GM12865 (cell line): ENCODE measurements around the gene NOMO2.
"Not testable (repeated sequence)": the region's sequence is repeated elsewhere in the genome, so short reads cannot be mapped to it uniquely, and the experiment has no call there.

Source experiments
- DNase-seq: peaks from one replicate; pipeline ENCODE4 v3.0.0; 2010; ENCODE audit warnings: low read depth
- H3K4me3 ChIP-seq: 2 replicates; pipeline ENCODE4 v1.5.1; 2011; ENCODE audit warnings: mild to moderate bottlenecking, low read depth, low read length, control low read depth
- CTCF ChIP-seq: IDR thresholded peaks from 2 replicates; pipeline ENCODE4 v1.5.1; 2011; ENCODE audit warnings: low read length, control low read depth, low read depth, inconsistent platforms; ENCODE audit not compliant: insufficient read depth; ENCODE audit errors: missing control alignments

Gene NOMO2

DNA sequence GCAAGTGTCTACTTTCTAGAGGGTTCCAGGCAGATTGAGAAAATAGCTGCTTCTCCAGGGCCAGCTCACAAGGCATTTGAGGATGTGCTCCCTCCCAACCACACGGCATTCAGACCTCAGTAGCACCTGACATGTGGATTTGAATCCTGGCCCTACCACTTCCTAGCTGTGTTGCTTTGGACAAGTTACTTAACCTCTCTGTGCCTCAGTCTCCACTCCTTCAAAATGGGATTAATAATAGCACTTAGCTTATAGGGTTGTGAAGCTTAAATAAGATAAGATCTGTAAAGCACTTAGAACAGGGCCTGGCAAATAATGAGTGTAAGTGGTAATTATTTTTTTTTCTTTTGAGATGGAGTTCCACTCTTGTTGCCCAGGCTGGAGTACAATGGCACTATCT lies 21.0 kb upstream of the NOMO2 start:
- no peak for TF ChIP-seq CTCF
- no peak overlapping the region for H3K4me3 ChIP-seq
- no peak for DNase-seq

DNA sequence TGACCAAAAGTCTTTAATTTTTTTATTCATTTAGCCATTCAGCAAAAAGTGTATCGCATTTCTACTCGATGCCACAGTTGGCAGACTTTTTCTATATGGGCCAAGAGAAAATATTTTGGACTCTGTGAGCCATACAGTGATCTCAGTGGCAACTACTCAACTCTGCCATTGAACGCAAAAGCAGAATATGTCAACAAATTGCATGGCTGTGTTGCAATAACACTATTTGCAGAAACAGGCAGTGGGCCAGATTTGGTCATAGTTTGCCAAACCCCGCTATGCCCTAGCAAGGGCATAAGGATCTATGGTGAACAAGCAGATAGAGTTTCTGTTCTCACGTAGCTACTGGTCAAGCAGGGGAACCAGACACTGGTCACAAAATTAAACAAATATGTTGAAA lies 18.5 kb upstream of the NOMO2 start:
- not testable (repeated sequence) for DNase-seq, H3K4me3 ChIP-seq

- not testable (repeated sequence) for DNase-seq
These were observed 17.4 kb upstream of the NOMO2 start for GRCh38 chr16:18579261-18579660.

DNA sequence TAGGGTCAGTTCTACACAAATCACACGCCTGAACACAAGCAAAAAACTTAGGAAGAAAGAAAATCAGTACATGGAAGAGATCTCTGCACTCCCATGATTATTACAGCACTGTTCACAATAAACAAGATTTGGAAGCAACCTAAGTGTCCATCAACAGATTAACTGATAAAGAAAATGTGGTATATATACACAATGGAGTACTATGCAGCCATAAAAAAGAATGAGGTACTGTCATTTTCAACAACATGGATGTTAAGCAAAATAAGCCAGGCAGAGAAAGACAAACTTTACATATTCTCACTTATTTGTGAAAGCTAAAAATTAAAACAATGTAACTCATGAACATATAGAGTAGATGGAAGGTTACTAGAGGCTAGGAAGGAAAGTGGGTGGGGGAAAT lies 16.0 kb upstream of the NOMO2 start:
- not testable (repeated sequence) for H3K4me3 ChIP-seq, DNase-seq

More at GRCh38 chr16:18579261-18579660, 17.4 kb upstream of the NOMO2 start:
- not testable (repeated sequence) for H3K4me3 ChIP-seq

DNA sequence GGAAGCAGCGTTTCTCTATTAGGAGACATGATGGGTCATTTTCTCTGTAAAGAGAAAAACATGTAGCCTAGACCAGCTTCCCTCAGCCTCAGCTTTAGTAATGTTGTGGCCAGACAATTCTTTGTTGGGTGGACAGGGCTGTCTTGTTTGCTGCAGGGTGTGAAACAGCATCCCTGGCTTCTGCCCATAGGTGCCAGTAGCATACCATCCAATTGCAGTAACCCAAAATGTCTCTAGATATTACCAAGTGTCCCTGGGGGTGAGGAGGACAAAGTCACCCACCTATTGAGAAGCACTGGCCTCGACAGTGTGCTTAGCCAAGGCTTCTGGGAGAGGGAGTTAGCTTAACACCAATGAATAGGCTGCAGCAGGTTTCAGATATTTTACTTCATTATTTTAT lies 14.0 kb upstream of the NOMO2 start:
- not testable (repeated sequence) for DNase-seq, H3K4me3 ChIP-seq

DNA sequence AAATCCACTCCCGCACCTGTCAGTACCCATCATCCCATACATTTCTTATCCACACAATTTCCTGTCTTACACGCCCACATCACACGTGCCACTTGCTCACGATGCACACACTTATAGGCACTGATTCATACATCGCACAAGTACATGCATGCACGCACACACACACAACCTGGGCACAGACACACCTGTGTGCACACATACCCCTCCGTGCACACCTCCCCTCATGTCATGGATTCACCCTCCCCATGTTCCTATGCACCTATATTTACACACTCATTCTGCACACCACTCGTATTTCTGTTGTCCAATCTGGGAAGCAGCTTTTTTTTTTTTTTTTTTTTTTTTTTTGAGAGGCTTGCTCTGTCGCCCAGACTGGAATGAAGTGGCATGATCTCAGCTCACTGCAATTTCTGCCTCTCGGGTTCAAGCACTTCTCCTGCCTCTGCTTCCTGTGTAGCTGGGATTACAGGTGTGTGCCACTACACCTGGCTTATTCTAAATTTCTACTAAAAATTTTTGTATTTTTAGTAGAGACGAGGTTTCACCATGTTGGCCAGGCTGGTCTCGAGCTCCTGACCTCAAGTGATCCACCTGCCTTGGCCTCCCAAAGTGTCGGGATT lies 13.5 kb upstream of the NOMO2 start:
- not testable (repeated sequence) for H3K4me3 ChIP-seq, DNase-seq

- not testable (repeated sequence) for H3K4me3 ChIP-seq, DNase-seq
These were observed 12.0 kb upstream of the NOMO2 start for GRCh38 chr16:18573887-18574286.

GRCh38 chr16:18572973-18573372 lies 11.1 kb upstream of the NOMO2 start:
- not testable (repeated sequence) for H3K4me3 ChIP-seq, DNase-seq

- DNase-seq, H3K4me3 ChIP-seq: not testable (repeated sequence)
These were observed 9.5 kb upstream of the NOMO2 start for GRCh38 chr16:18571307-18571850.

DNA sequence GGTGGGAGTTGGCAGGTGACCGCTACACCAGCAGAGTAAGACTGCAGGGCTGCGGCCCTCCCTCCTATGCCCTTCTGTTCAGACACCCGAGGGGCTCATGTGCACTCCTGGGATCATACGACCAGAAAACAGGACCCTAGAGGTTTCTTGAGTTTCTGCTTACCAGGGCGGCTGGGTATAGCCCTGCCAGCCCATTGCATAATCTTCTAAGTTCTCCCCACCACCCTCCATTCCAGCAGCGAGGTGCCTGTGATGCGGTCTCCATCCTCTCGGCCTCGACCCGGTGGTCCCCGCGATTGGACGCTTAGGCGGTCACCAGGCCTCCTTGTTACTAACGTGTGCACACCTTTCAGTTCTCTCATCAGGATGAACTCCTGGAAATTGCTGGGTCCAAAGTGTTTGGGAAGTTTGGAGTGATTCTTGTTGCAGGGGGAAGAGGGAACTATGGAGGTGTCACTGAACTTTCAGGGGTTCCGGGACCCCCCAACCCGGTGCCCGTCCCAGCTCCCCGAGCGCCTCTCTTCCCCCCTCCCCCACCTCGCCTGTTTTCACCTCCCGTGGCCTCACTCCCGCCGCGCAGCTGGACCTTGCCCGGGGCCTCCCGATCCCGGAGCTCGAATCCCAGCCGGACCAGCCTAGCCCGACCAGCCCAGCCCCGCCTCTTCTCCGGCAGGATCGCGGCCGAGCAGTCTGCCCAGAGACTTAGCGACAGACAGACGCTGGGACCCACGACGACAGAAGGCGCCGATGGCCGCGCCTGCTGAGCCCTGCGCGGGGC lies 8.8 kb upstream of the NOMO2 start:
- DNase-seq, H3K4me3 ChIP-seq: not testable (repeated sequence)

GRCh38 chr16:18560416-18561220 lies 1.3 kb downstream of the NOMO2 start:
- H3K4me3 ChIP-seq: peak overlapping the region; percentile 54
- peak; percentile 30 for DNase-seq

DNA sequence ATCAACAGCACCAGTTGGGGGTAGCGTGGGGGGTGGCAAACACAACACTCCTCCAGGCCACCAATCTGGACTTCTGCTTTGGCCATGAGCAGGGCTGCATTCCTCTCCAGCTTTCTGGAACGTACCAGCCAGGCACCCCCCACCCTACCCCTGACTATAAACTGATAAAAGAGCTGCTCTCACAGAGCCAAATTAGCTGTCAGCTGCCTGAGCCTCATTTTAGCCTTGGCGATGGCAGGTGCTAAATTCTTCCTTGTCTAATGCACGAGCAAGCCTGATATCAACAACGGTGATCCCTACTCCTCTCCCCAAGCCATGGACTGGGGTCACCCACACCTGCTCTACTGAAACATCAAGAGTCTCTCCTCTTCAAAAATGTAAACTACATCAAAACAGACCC lies 8.2 kb downstream of the NOMO2 start:
- not testable (repeated sequence) for H3K4me3 ChIP-seq, DNase-seq

GRCh38 chr16:18547382-18547781 lies 14.5 kb downstream of the NOMO2 start:
- not testable (repeated sequence) for H3K4me3 ChIP-seq, DNase-seq

DNA sequence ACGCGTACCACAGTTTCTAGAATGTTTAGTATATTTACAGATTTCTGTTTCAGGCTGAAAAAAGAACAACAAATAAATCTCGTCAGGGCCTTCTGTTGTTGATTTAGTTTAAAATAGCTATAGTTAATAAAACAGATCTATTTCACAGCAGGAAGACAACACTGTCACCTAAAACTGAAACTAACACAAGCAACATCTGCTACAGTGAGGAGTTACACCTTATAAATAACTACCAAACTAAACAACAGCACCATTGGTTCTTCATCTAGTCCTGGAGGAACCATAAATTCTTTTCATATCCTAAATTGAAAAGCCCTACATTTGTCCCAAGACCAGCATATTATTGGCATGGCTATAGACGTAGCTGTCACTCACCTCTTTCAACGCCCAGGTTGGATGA lies 15.0 kb downstream of the NOMO2 start:
- DNase-seq, H3K4me3 ChIP-seq: not testable (repeated sequence)

DNA sequence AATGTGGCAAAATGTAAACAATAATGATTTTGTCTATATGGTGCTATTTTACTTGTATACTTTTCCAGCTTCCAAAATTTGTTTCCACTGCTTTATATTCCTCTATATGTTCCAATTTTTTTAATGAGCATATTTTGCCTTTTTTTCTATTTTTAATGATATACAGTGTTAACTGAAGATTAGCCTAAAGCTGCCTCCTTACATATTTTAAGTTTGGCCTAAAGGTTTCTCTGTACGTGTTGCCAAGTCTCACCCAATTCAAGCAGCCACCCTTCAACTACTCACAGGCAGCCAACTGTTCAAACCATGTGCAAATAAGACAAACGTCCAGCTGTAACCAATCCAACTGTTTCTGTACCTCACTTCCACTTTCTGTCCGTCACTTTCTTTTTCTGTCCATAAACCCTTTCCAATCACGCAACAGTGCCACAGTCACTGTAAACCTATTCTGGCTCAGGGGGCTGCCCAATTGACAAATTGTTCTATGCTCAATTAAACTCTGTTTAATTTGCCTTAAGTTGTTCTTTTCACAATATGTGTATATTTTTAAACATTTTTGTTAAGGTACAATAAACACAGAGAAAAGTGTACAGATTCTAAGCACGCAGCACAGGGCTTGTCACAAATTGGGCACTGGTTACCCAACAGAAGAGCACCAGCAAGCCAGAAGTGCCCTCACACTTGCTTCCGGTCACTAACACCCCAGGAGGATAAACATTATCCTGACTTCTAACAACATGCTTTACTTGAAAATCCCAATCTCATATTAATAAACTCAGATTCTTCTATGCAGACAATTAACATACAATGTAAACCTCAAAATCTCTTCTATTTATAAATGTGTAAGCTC lies 17.4 kb downstream of the NOMO2 start:
- not testable (repeated sequence) for H3K4me3 ChIP-seq, DNase-seq

DNA sequence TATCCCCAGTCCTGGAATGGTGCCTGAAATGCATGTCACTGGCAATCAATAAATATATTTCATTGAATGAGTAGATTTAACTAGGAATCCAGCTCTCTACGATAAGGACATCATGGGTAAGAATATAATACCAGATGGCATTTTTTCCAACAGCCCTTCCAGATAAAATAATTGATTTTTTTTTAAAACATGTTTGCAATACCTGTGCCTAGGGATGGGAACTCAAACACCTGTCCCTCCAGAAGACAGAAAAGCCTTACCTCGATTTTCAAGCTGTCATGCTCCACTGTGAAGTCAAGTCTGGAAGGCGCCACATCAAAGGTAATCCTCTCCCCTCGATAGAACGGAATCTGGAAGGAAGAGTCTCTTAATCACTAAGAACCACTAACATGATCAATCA lies 20.0 kb downstream of the NOMO2 start:
- DNase-seq, H3K4me3 ChIP-seq: not testable (repeated sequence)

- not testable (repeated sequence) for H3K4me3 ChIP-seq, DNase-seq
These were observed 24.9 kb downstream of the NOMO2 start for GRCh38 chr16:18537004-18537403.
